Neural crest cell (in vitro differentiated cells): ENCODE data around the gene RHEB. TPM values are rescaled to one million over a fixed set of nuclear protein-coding genes. Genes with fewer than 3 reads are reported as not detected.

Source experiments
- DNase-seq: peaks from one replicate; pipeline ENCODE4 v3.0.0; 2021; ENCODE audit warnings: low read depth, mixed read lengths, low spot score
- H3K27ac Mint-ChIP-seq: one replicate; pipeline ENCODE4 v1.8.0; 2021; ENCODE audit warnings: mild to moderate bottlenecking, mixed read lengths; ENCODE audit not compliant: unreplicated experiment
- H3K27me3 Mint-ChIP-seq: 2 replicates; pipeline ENCODE4 v1.8.0; 2021; ENCODE audit warnings: low read depth, mild to moderate bottlenecking, mixed read lengths
- H3K36me3 Mint-ChIP-seq: 2 replicates; pipeline ENCODE4 v1.8.0; 2021; ENCODE audit warnings: low read depth, mild to moderate bottlenecking, mixed read lengths
- H3K4me1 Mint-ChIP-seq: 2 replicates; pipeline ENCODE4 v1.8.0; 2021; ENCODE audit warnings: mixed read lengths
- H3K4me3 Mint-ChIP-seq: one replicate; pipeline ENCODE4 v1.8.0; 2021; ENCODE audit warnings: mild to moderate bottlenecking, mixed read lengths
- H3K9me3 Mint-ChIP-seq: 2 replicates; pipeline ENCODE4 v1.8.0; 2021; ENCODE audit warnings: mixed read lengths
- total RNA-seq: library from RNA; stranded (reverse); gene quantifications from 2 replicates; pipeline ENCODE4 v1.2.1, GENCODE V29; 2021
- TF ChIP-seq, protein P1 (sequence below): fragments of 200-600 bp; sonication (generic); conservative IDR thresholded peaks from 2 replicates; pipeline ENCODE4 v1.5.0; 2021; ENCODE audit warnings: antibody characterized with exemption, mild to moderate bottlenecking

The RHEB gene
- total RNA-seq, 1 donor from 2014 or later = 92.9 TPM

DNA sequence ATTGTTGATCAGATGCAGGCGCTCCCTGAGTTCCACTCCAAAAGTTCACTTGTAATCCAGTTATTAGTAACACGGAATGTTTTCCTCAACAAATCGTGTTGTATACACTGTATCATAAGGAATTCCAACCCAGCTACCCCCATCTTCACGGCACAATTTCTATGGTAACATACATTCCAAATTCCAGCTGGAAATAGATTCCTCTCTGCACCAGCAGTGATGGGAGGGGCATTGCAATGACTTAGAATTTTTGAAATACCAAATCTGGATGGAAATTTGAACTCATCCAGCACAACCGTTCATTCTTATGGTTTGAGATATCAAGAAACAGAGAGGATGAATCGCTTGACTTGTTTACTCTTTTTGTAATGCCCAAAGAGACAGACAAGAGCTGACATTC is 38.9 kb upstream of the RHEB start:
- Mint-ChIP-seq H3K9me3 (no peaks in the 10 kb centered on the region), H3K4me1 (peaks cover 13% of the 10 kb centered on the region), H3K36me3 (no peaks in the 10 kb centered on the region), H3K4me3 (no peak overlapping the region), H3K27ac (no peak overlapping the region), H3K27me3 (no peaks in the 10 kb centered on the region)
- no peak for DNase-seq
- TF ChIP-seq, protein P1, sequence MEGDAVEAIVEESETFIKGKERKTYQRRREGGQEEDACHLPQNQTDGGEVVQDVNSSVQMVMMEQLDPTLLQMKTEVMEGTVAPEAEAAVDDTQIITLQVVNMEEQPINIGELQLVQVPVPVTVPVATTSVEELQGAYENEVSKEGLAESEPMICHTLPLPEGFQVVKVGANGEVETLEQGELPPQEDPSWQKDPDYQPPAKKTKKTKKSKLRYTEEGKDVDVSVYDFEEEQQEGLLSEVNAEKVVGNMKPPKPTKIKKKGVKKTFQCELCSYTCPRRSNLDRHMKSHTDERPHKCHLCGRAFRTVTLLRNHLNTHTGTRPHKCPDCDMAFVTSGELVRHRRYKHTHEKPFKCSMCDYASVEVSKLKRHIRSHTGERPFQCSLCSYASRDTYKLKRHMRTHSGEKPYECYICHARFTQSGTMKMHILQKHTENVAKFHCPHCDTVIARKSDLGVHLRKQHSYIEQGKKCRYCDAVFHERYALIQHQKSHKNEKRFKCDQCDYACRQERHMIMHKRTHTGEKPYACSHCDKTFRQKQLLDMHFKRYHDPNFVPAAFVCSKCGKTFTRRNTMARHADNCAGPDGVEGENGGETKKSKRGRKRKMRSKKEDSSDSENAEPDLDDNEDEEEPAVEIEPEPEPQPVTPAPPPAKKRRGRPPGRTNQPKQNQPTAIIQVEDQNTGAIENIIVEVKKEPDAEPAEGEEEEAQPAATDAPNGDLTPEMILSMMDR = no peak

DNA sequence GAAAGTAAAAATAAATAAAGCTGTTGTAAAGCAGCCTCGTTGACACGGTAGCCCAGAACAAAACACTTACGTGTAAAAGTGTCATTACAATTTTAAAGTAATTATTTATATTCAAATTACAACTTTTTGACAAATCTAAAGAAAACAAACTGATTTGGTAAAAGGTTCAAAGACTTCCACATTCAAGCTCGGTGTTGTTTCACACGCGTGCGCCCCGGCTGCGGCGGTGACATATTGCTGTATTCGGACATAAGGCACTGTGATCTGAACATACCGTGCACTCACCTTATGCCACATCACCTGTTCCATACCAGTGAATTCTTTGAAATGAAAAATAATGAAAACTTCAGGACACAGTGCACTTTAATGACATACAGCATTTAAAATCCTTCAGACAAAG is 36.9 kb upstream of the RHEB start:
- Mint-ChIP-seq H3K4me1 (peaks cover 13% of the 10 kb centered on the region), H3K27ac (no peak overlapping the region), H3K4me3 (no peak overlapping the region), H3K36me3 (no peaks in the 10 kb centered on the region), H3K9me3 (no peaks in the 10 kb centered on the region), H3K27me3 (no peaks in the 10 kb centered on the region)
- DNase-seq = no peak
- TF ChIP-seq, protein P1 = no peak

DNA sequence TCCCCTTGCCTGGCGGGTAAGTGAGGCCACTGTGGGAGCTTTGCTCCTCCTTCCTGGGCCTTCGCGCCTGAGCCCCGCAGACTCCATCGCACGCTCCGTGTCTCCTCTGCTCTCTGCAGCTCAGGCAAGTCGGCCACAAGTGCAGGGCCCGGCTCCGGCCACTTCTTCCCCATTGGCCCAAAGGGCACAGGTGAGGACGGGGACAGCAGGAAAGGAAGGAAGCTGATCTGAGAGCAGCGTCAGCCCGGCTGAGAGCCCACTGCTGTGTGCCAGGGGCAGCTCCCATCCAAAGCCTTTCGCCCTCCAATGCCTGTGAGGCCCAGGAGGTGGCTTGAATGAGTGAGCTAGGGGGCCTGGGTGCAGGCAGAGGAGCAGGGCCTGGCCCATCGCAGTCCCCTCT is 33.7 kb upstream of the RHEB start:
- Mint-ChIP-seq H3K27ac (peak overlapping the region; percentile 12), H3K9me3 (no peaks in the 10 kb centered on the region), H3K27me3 (no peaks in the 10 kb centered on the region), H3K4me3 (no peak overlapping the region), H3K36me3 (no peaks in the 10 kb centered on the region), H3K4me1 (no peaks in the 10 kb centered on the region)
- TF ChIP-seq, protein P1 = no peak
- DNase-seq = no peak

DNA sequence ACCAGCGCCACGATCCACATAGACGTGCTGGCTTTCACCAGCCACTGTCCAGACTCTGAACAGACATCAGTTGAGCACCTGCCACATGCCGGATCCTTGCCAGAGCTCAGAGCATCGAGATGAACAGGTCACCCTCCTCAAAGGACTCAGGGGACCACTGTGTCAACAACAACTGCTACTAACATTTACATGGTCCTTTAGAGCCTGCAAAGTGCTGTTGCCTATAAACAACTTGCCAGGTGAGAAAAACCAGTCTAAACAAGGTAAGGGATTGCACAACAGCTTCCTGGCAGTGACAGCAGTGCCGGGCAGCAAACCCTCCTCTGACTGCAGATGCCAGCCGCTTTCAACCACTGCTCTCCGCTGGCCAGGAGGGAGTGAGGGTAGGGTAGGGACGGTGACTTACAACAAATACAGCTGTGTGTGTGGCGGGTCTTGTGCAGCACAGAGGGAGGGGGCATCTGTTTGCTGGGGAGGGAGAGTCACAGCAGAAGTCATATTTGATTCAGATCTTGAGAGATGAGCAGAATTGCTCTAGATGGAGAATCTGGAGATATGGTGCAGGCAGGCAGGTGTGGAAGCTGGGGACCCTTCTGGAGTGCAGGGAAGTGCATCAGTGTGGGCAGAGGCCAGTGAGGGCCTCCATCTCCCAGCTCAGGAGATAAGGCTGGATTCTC is 32.8 kb upstream of the RHEB start:
- no peaks in the 10 kb centered on the region for H3K27me3 Mint-ChIP-seq
- H3K27ac Mint-ChIP-seq = no peak overlapping the region
- no peaks in the 10 kb centered on the region for H3K9me3 Mint-ChIP-seq
- H3K4me1 Mint-ChIP-seq = no peaks in the 10 kb centered on the region
- no peak overlapping the region for H3K4me3 Mint-ChIP-seq
- no peaks in the 10 kb centered on the region for H3K36me3 Mint-ChIP-seq
- DNase-seq = no peak
- TF ChIP-seq, protein P1 = no peak

DNA sequence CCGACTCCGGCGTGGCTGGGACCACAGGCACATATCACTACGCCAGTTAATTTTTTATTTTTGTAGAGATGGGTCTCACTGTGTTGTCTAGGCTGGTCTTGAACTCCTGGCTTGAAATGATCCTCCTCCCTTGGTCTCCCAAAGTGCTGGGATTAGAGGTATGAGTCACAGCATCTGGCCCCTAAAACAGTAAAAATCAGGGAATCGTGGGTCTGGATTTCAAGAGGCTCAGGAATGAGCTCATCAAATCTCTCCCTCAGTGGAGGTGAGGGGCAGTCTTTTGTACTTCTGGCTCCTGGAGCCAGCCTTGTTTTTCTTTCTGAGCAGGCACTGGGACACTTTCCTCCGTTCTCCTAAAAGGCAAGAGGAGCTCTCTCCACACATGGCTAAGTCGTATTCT is 32.1 kb upstream of the RHEB start:
- H3K36me3 Mint-ChIP-seq = no peaks in the 10 kb centered on the region
- no peak overlapping the region for H3K27ac Mint-ChIP-seq

More for the DNA sequence above, 32.1 kb upstream of the RHEB start:
- DNase-seq = no peak
- H3K4me3 Mint-ChIP-seq = no peak overlapping the region
- H3K4me1 Mint-ChIP-seq = no peaks in the 10 kb centered on the region
- H3K27me3 Mint-ChIP-seq = no peaks in the 10 kb centered on the region
- TF ChIP-seq, protein P1 = no peak
- no peaks in the 10 kb centered on the region for H3K9me3 Mint-ChIP-seq
